ENCODE data around the gene HOXB7. TPM values are rescaled to one million over a fixed set of nuclear protein-coding genes. Genes with fewer than 3 reads are reported as not detected.

HOXB7 gene
- 0.10 TPM for total RNA-seq

DNA sequence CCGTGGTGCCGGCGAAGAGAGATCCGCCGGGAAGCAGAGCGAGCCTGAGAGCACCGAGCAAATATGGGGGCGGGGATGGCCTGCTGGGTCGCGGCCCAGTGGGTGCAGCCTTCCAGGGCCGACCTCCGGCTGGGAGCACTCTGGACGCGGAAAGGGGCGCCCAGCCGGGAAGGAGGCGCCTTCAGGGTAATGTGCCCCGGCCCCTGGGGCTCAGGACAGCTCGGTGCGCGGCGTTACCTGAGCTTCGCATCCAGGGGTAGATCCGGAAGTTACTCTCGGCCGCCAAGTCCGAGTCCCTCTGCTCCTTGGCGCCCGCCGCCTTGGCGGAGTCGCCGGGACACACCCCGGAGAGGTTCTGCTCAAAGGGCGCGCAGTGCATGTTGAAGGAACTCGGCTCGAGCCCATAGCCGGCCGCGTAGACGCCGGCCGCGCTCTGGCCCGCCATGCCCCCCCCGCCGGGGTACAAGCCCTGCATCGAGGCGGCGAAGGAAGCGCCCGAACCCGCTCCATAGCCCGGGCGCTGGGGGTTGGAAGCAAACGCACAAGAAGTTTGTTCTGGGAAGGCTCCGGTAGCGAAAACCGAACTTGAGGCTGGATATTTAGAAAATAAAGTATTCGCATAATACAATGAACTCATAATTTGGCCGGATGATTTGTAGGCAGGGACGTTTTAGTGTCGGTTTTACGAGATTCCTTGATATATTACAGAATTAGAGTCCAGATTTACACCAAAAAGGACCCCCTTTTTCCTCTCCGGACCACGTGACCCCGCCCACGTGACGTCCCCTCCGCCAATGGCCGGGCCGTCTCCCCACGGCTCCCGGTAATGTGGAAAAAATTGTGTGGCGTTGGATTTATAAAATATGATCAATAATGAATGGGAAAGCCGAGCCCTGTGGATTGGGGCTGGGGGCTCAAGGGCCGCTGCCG lies at the start of gene HOXB7:
TSS of gene HOXB7 (minus strand) at position 736 of the 930 bp plus-strand sequence. CDS start at position 637, 99 bp downstream.
- Histone ChIP-seq H3K4me3 (ENCODE audit: low read length) (peak within 1 kb of the TSS; percentile 38), H3K27me3 (ENCODE audit: insufficient read depth, low read length) (peaks cover 86% of the 10 kb centered on the region), H3K4me1 (ENCODE audit: insufficient read depth, low read length) (peaks cover 44% of the 10 kb centered on the region), H3K9me3 (ENCODE audit: low read depth, low read length) (no peaks in the 10 kb centered on the region)

DNA sequence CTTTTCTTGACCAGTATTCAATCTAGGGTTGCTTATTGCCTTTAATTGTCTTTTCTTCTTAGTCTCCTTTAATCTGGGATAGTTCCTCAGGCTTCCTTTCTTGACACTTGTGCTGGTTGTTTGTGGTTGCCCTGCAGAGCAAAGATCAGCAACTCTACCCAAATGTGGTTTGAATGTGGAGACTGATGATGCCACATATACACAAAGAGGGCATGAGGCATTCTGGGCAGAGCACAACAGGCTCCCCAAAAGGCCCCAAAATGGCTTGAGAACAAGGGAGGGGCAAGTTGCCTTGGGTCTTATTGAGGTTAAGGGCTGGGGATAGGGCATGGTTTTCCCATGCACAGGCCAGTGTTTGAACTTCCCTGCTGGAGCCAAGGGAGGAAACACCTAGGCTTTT lies 45.1 kb upstream of the HOXB7 start:
- Histone ChIP-seq H3K9me3 (ENCODE audit: low read depth, low read length) (no peaks in the 10 kb centered on the region), H3K27me3 (ENCODE audit: insufficient read depth, low read length) (peaks cover 6% of the 10 kb centered on the region), H3K4me3 (ENCODE audit: low read length) (no peak overlapping the region), H3K4me1 (ENCODE audit: insufficient read depth, low read length) (no peaks in the 10 kb centered on the region)

DNA sequence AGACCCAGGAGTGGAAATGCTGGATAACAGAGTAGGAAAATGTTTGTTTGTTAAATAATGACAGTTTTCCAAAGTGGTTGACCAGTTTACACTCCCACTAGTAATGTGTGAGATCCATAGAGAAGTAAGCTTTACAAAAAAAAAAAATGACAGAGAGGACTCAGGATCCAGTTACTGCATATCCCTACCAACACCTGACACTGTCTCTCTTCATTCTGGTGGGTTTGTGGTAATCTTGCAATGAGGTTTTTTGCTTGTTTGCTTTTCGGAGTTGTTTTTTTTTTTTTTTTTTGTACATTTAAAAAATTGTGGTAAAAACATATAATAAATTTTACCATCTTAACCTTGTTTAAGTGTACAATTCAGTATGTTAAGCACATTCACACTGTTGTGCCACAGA lies 38.9 kb upstream of the HOXB7 start:
- H3K4me1 ChIP-seq (ENCODE audit: insufficient read depth, low read length) = peaks cover 15% of the 10 kb centered on the region
- H3K4me3 ChIP-seq (ENCODE audit: low read length) = no peak overlapping the region
- H3K27me3 ChIP-seq (ENCODE audit: insufficient read depth, low read length) = peaks cover 49% of the 10 kb centered on the region
- H3K9me3 ChIP-seq (ENCODE audit: low read depth, low read length) = no peaks in the 10 kb centered on the region

DNA sequence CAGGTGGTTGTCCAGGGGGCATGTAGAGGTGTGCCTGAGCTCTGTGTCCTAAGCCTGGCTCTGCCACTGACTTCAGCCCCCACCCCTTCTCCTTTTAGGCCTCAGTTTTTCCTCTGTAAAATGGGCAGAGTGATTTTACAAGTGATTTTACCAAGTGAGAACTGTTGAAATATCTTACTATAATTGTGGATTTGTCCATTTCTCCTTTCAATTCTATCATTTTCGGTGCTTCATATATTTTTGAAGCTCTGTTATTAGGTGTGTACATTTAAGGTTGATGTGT lies 37.1 kb upstream of the HOXB7 start:
- Histone ChIP-seq H3K4me3 (ENCODE audit: low read length) (no peak overlapping the region), H3K27me3 (ENCODE audit: insufficient read depth, low read length) (peaks cover 68% of the 10 kb centered on the region), H3K9me3 (ENCODE audit: low read depth, low read length) (no peaks in the 10 kb centered on the region), H3K4me1 (ENCODE audit: insufficient read depth, low read length) (peaks cover 15% of the 10 kb centered on the region)

DNA sequence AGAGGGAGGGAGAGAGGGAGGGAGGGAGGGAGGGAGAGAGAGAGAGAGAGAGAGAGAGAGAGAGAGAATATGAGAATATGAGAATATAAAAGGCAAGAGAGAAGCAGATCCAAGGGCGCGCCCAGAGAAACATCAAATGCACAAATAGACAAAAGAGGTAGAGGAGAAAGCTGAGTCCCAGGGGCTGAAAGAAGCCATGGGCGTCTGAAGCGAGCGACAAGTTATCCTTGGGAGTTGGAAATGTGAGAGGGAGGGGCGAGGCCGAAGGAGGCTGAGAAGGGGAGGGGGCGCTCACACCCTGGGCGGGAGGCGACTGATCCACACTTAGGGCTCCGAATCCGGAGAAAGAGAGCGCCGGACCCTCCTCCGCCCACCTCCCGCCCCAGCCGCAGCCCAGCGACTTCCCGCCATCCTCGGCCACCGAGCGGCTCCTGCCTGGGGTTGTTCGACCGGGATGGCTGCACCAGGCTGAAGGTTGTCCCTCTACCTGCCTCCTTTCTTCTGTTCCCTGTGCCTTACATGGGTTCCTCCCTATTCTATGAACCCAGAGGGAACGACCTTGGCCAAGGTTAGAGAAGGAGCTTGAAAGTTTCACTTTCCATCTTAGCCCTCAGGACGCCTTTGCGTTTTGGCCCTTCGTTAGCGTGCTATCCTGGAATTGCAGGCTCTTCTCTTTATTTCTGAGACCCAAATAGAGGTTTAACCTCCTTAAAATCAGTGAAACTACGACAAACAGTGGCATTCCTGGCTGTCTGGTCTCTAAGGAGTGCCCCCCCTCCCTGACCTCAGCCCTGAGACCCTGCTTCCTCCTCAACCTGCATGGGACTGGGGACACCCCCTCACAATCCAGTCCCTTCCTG lies 36.5 kb upstream of the HOXB7 start:
- Histone ChIP-seq H3K4me3 (ENCODE audit: low read length) (peak overlapping the region; percentile 35), H3K27me3 (ENCODE audit: insufficient read depth, low read length) (peaks cover 70% of the 10 kb centered on the region), H3K9me3 (ENCODE audit: low read depth, low read length) (no peaks in the 10 kb centered on the region), H3K4me1 (ENCODE audit: insufficient read depth, low read length) (peaks cover 15% of the 10 kb centered on the region)

- Histone ChIP-seq H3K4me1 (ENCODE audit: insufficient read depth, low read length) (peaks cover 15% of the 10 kb centered on the region), H3K9me3 (ENCODE audit: low read depth, low read length) (no peaks in the 10 kb centered on the region), H3K27me3 (ENCODE audit: insufficient read depth, low read length) (peaks cover 76% of the 10 kb centered on the region), H3K4me3 (ENCODE audit: low read length) (no peak overlapping the region)
These were observed 35.6 kb upstream of the HOXB7 start for GRCh38 chr17:48646183-48647102.

DNA sequence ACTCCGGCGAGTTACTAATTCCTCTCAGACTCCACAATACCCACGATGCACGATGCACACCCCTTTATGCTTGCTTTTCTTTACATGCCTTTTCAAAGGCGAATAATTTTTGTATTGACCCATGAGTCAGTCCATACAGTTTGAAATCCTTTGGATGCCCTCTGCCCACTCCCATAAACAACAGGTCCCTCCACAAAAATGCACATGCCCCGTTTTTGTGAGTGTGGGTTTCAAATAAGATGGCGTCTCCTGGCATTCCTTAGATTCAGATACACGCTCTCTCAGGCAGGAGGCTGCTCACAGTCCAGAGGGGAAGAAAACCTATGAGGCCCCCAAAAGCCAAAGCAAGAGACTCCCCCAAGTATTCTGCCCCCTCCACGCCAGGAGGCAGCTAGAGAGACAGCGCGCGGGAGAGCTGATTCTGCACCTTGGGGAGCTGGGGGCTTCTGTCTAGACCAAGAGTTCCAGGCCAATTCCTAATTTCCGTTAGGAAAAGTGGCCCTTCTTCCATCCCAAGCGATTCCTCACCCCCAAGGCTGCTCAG lies 34.9 kb upstream of the HOXB7 start:
- Histone ChIP-seq H3K4me1 (ENCODE audit: insufficient read depth, low read length) (peaks cover 15% of the 10 kb centered on the region), H3K4me3 (ENCODE audit: low read length) (no peak overlapping the region), H3K27me3 (ENCODE audit: insufficient read depth, low read length) (peaks cover 83% of the 10 kb centered on the region), H3K9me3 (ENCODE audit: low read depth, low read length) (no peaks in the 10 kb centered on the region)

DNA sequence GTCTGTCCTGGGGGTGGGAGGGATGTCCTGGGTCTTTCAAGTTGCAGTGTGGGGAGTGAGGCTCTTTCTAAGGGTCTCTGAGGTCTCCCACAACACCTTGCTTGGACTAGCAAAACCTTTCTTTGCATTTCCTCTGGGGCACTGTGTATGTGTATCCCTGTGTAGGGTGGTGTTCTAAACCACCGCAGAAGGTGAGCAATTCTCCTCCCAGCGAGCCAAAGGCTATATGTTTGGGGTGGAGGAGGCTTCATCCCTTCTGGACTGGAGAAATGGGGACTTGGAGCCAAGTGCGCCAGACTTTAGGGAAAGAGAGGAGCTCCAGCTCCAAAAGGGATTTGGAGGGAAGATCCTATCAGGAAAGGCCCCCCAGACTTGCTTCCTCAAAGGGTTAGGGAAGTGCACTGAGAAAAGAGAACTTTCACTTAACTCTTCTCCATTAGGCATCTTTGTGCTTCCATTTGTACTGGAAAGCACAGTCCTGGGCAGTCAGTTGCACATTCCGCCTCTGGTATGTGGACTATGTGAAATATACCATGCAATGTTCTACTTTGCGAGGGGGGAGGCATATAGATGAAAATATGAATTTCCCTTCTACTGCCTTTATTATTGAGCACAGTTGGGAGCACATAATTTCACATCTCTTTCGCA lies 34.2 kb upstream of the HOXB7 start:
- Histone ChIP-seq H3K4me3 (ENCODE audit: low read length) (no peak overlapping the region), H3K27me3 (ENCODE audit: insufficient read depth, low read length) (peaks cover 90% of the 10 kb centered on the region)

DNA sequence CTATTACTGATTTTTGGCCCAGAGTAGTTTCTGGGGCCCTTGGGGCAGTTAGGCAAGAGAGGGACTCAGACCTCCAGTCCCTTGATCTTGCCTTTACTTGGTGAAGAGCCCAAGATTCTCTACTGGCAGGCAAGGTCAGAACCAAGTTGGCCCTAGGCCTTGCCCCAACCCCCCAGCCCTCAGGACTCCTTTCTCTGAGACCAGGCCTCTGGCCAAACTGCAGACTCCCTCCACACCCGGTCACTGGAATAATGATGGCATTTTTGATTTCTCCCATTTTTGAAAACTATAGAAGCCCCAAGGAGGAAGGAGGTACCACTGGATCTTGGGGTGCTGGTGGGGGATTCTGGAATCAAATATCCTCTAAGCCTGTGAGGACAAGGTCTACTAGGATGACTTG lies 33.3 kb upstream of the HOXB7 start:
- Histone ChIP-seq H3K4me3 (ENCODE audit: low read length) (no peak overlapping the region), H3K27me3 (ENCODE audit: insufficient read depth, low read length) (peaks cover 93% of the 10 kb centered on the region), H3K9me3 (ENCODE audit: low read depth, low read length) (no peaks in the 10 kb centered on the region), H3K4me1 (ENCODE audit: insufficient read depth, low read length) (peaks cover 15% of the 10 kb centered on the region)

More for the DNA sequence above, 34.2 kb upstream of the HOXB7 start:
- no peaks in the 10 kb centered on the region for H3K9me3 ChIP-seq (ENCODE audit: low read depth, low read length)
- H3K4me1 ChIP-seq (ENCODE audit: insufficient read depth, low read length) = peaks cover 15% of the 10 kb centered on the region

DNA sequence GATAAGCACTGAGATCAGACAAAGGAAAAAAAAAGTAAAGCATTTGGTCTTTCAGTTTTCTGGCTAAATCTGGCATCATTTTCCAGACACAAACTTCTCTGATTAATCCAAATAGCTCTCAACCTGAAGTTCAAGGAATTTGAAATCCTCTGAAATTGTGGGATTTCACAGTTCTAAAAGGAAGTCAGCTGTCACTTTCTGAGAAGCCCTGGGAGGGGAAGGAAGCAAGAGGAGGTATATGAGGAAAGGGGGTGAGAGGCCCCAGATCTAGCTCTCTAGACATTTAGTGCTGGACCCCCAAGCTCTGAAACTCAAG lies 32.8 kb upstream of the HOXB7 start:
- no peaks in the 10 kb centered on the region for H3K9me3 ChIP-seq (ENCODE audit: low read depth, low read length)
- no peak overlapping the region for H3K4me3 ChIP-seq (ENCODE audit: low read length)
- peaks cover 15% of the 10 kb centered on the region for H3K4me1 ChIP-seq (ENCODE audit: insufficient read depth, low read length)
- peaks cover 98% of the 10 kb centered on the region for H3K27me3 ChIP-seq (ENCODE audit: insufficient read depth, low read length)

DNA sequence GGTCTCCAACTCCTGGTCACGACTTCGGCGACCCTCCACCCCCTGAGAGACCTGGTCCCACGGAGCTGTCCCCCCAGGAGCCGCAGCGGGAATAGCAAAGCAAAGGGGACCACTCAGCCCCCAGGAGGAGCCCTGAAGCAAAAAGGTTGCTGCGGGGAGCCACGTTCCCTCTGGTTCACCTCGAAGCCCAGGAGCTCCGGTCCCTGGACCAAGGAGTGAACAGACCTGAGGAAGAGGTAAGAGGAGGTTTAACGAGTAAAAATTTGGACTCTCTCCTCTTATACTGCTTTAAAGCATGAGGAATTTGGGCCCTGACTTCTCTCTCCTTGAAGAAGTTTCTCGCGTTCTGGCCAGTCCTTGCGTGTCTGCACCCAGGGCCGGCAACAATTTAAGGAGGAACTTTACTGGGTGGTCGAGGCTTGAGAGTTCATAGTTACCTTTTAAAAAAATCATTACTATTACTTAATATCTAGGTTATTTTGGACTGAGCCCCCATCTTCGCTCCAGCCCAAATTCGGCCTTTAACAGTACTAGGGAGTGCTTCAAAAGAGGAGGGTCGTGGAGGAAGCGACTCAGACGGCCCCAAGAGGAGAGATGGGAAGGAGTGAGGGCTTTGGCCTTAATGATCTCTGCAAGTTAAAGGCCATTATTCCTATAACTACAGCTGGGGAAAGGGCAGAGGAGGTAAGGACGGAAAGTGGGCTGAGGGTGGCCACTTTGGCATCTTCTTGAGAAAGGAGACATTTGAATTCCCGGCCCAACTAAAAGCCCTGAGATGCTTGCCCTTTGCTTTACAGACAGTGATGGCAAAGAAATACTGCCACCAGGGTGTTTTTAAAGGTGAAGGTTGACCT lies 32.3 kb upstream of the HOXB7 start:
- H3K9me3 ChIP-seq (ENCODE audit: low read depth, low read length) = no peaks in the 10 kb centered on the region
- no peak overlapping the region for H3K4me3 ChIP-seq (ENCODE audit: low read length)
- peaks cover 15% of the 10 kb centered on the region for H3K4me1 ChIP-seq (ENCODE audit: insufficient read depth, low read length)
- H3K27me3 ChIP-seq (ENCODE audit: insufficient read depth, low read length) = peaks cover 98% of the 10 kb centered on the region

GRCh38 chr17:48642059-48642842 lies 31.4 kb upstream of the HOXB7 start:
- Histone ChIP-seq H3K4me1 (ENCODE audit: insufficient read depth, low read length) (peaks cover 10% of the 10 kb centered on the region), H3K27me3 (ENCODE audit: insufficient read depth, low read length) (peaks cover 98% of the 10 kb centered on the region), H3K9me3 (ENCODE audit: low read depth, low read length) (no peaks in the 10 kb centered on the region)

GRCh38 chr17:48641541-48642058 lies 30.8 kb upstream of the HOXB7 start:
- Histone ChIP-seq H3K27me3 (ENCODE audit: insufficient read depth, low read length) (peaks cover 100% of the 10 kb centered on the region), H3K4me1 (ENCODE audit: insufficient read depth, low read length) (peaks cover 6% of the 10 kb centered on the region), H3K9me3 (ENCODE audit: low read depth, low read length) (no peaks in the 10 kb centered on the region), H3K4me3 (ENCODE audit: low read length) (no peak overlapping the region)

More at GRCh38 chr17:48642059-48642842, 31.4 kb upstream of the HOXB7 start:
- H3K4me3 ChIP-seq (ENCODE audit: low read length) = no peak overlapping the region

Data from mononuclear cell (primary cell).